ENCODE data around the gene SLC39A11. TPM values are rescaled to one million over a fixed set of nuclear protein-coding genes. Genes with fewer than 3 reads are reported as not detected.

Gene SLC39A11
- total RNA-seq, 4 donors from 2014 or later = 55.1 to 123 (median 97.0) TPM

- H3K27me3 ChIP-seq = no peaks in the 10 kb centered on the region
- H3K4me1 ChIP-seq = no peaks in the 10 kb centered on the region
- no peaks in the 10 kb centered on the region for H3K9me3 ChIP-seq
- no peak for DNase-seq
- 90 to 95% methylated on average over 5 of the region's 5 CpGs for WGBS, 2 donors
- TF ChIP-seq, protein P1, sequence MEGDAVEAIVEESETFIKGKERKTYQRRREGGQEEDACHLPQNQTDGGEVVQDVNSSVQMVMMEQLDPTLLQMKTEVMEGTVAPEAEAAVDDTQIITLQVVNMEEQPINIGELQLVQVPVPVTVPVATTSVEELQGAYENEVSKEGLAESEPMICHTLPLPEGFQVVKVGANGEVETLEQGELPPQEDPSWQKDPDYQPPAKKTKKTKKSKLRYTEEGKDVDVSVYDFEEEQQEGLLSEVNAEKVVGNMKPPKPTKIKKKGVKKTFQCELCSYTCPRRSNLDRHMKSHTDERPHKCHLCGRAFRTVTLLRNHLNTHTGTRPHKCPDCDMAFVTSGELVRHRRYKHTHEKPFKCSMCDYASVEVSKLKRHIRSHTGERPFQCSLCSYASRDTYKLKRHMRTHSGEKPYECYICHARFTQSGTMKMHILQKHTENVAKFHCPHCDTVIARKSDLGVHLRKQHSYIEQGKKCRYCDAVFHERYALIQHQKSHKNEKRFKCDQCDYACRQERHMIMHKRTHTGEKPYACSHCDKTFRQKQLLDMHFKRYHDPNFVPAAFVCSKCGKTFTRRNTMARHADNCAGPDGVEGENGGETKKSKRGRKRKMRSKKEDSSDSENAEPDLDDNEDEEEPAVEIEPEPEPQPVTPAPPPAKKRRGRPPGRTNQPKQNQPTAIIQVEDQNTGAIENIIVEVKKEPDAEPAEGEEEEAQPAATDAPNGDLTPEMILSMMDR (IDR thresholded peaks at IDR 0.05) = no peak
- no peak for TF ChIP-seq POLR2A (IDR thresholded peaks at IDR 0.05)
- no peak overlapping the region for H3K4me3 ChIP-seq (replicated peaks in 1 of 3)
- intact Hi-C loops (cut with DNase I) = no loop called here
- H3K36me3 ChIP-seq = no peaks in the 10 kb centered on the region
- H3K27ac ChIP-seq = no peak overlapping the region
These were observed 286.5 kb downstream of the SLC39A11 start for GRCh38 chr17:72806011-72806410.

GRCh38 chr17:72804949-72805707, 287.4 kb downstream of the SLC39A11 start:
- Histone ChIP-seq H3K27ac (no peak overlapping the region), H3K4me3 (replicated peaks in 1 of 3) (no peak overlapping the region), H3K27me3 (no peaks in the 10 kb centered on the region), H3K9me3 (no peaks in the 10 kb centered on the region), H3K36me3 (no peaks in the 10 kb centered on the region), H3K4me1 (no peaks in the 10 kb centered on the region)
- intact Hi-C loops (cut with DNase I) = no loop called here
- DNase-seq = no peak
- 91 to 94% methylated on average over 9 of the region's 9 CpGs for WGBS, 2 donors
- TF ChIP-seq POLR2A (IDR thresholded peaks at IDR 0.05) = no peak
- TF ChIP-seq, protein P1 (IDR thresholded peaks at IDR 0.05) = no peak

- Histone ChIP-seq H3K9me3 (no peaks in the 10 kb centered on the region), H3K4me3 (replicated peaks in 1 of 3) (no peak overlapping the region), H3K4me1 (no peaks in the 10 kb centered on the region), H3K36me3 (no peaks in the 10 kb centered on the region), H3K27ac (no peak overlapping the region), H3K27me3 (no peaks in the 10 kb centered on the region)
- intact Hi-C loops (cut with DNase I) = no loop called here
- DNase-seq = no peak
- TF ChIP-seq, protein P1 (IDR thresholded peaks at IDR 0.05) = no peak
- no peak for TF ChIP-seq POLR2A (IDR thresholded peaks at IDR 0.05)
- WGBS, 2 donors = 77 to 79% methylated on average over 8 of the region's 8 CpGs
These were observed 289.8 kb downstream of the SLC39A11 start for GRCh38 chr17:72802726-72803125.

DNA sequence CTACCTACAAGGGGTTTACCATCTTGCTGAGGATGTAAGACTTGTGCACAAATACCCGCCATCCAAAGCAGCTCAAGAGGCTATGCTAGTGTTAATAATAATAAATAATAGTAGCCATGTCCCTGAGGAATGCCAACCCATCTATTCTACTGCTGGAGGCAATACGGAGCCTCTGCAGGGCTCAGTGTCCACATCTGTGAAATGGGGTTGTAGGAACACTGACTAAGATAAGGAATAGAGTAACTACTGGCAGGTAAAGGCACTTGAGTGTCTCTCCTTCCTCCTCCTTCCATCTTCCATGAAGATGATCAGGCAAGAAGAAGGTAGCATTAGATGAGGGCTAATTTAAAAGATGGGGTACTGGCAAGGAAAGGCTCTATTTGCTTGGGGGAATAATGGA, 295.3 kb downstream of the SLC39A11 start:
- Histone ChIP-seq H3K36me3 (no peaks in the 10 kb centered on the region), H3K9me3 (no peaks in the 10 kb centered on the region), H3K4me1 (no peaks in the 10 kb centered on the region), H3K27ac (no peak overlapping the region), H3K4me3 (replicated peaks in 1 of 3) (no peak overlapping the region), H3K27me3 (no peaks in the 10 kb centered on the region)
- no peak for DNase-seq
- TF ChIP-seq, protein P1 (IDR thresholded peaks at IDR 0.05) = no peak
- no peak for TF ChIP-seq POLR2A (IDR thresholded peaks at IDR 0.05)
- WGBS, 2 donors = 100% methylated on average over 2 of the region's 2 CpGs
- intact Hi-C loops (cut with DNase I) = no loop called here

GRCh38 chr17:72795941-72796340, 296.5 kb downstream of the SLC39A11 start:
- Histone ChIP-seq H3K36me3 (no peaks in the 10 kb centered on the region), H3K9me3 (no peaks in the 10 kb centered on the region), H3K27me3 (no peaks in the 10 kb centered on the region), H3K4me3 (replicated peaks in 1 of 3) (no peak overlapping the region), H3K4me1 (no peaks in the 10 kb centered on the region), H3K27ac (no peak overlapping the region)
- no peak for DNase-seq
- intact Hi-C loops (cut with DNase I) = no loop called here
- 80 to 91% methylated on average over 5 of the region's 5 CpGs for WGBS, 2 donors
- TF ChIP-seq, protein P1 (IDR thresholded peaks at IDR 0.05) = no peak
- no peak for TF ChIP-seq POLR2A (IDR thresholded peaks at IDR 0.05)

Measured in thyroid gland (tissue), 4 donors.